Measurements from ENCODE around the gene CCBE1.
"Not testable (repeated sequence)": the region's sequence is repeated elsewhere in the genome, so short reads cannot be mapped to it uniquely, and the experiment has no call there.

The CCBE1 gene

DNA sequence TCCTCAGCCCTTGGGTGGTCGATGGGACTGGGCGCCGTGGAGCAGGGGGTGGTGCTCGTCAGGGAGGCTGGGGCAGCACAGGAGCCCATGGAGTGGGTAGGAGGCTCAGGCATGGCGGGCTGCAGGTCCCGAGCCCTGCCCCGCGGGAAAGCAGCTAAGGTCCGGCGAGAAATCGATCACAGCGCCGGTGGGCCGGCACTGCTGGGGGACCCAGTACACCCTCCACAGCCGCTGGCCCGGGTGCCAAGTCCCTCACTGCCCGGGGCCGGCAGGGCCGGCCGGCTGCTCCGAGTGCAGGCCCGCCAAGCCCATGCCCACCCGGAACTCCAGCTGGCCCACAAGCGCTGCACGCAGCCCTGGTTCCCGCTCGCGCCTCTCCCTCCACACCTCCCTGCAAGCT is 16.9 kb upstream of the CCBE1 start:
- not testable (repeated sequence) for DNase-seq

DNA sequence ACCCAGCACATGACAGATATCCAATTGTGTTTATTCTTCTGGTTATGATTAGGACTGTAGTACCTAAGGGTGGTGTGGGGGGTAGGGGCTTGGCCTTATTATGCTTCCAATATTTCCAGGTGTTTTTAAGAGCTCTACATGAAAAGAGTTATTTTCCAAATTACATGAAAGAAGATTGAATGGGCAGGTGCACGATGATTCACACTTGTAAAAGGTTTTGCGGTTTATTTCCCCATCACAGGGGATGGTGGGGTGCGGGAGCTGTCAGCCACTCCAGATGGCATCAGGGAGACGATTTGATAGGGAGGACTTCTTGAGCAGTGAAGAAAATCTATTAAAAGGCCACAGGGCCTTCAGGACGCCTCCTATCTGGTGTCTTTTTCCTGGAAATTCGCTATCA is 15.1 kb upstream of the CCBE1 start:
- DNase-seq, result no peak

DNA sequence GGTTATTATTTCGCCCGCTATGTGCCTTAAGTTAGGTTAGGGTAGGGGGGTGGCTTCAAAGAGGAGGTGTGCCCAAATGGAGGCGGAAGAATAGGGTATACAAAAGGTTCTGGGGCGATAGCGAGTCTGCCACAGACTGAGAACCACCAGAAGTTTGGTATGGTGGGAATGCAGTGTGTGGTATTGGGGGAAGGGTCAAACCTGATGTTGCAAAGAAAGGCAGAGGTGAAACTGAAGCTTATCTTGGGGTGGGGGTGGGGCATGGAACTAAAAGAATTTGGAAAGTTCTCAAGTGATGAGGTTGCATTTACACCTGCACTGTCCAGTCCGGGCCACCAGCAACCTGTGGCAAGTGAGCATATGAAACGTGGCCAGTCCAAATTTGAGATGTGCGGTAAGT is 11.8 kb upstream of the CCBE1 start:
- no peak for DNase-seq

DNA sequence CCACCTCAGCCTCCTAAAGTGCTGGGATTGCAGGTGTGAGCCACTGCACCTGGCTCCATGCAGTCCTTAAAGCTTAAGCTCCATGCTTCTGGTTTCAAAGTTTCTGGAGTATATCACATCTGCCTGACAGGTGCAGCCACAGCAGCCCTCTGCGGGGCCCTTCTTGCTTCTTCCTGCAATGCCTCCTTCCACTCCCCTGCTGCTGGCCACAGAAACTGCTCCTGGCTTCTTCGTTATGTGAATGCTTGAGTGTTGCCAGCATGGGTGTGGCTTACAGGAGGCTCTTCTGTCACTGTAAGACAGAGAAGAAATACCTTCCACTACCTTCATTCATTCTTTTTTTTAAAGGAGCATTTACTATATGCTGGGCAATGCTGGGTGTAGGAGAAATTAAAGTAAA is 10.1 kb upstream of the CCBE1 start:
- no peak for DNase-seq

DNA sequence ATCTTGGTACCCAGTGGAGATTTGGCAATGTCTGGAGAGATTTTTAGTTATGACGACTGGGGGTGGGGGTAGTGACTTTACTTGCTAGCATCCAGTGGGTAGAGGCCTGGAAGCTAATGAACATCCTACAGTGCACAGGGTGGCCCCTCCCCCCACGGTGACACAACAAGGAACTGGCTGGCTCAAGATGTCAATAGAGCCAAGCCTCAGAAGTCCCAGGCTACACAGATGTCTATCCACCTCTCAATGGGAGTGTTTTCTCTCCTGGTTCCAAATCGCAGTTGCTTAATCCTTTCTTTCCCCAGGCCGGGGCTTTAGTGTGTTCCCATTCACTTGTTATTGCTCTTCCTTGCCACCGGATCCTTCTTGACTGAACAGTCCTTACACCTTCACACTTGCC is 9.3 kb upstream of the CCBE1 start:
- DNase-seq, result no peak

DNA sequence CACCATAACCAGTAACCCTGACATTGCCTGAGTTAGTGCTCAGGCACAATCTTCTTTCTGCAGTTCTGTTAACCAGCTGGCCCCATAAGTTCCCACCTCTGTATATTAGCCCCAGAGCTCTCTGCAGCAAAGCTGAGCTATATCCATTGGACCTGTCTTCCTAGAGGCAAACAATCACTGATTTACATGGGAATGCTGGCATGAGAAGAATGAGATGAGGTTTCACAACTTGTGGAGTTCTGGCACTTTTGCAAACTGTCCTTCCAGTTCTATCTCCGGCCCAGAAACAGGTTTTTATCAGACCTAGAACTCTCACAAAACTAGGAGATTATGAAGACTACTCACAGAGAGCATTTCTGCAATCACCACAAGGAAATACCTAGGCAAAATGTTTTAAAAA is 7.9 kb upstream of the CCBE1 start:
- no peak for DNase-seq

DNA sequence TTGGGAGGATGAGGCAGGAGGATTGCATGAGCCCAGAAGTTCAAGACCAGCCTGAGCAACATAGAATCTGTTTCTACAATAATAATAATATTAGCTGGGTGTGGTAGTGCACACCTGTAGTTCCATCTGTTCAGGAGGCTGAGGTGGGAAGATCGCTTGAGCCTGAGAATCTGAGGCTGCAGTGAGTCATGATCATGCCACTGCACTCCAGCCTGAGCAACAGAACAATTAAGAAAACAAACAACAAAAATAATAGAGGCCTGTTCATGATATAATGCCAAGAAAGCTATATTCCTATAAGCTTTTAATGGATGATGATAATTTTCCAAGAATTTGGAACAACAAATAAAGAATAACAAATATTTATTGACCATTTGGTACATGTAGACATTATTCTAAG is 6.9 kb upstream of the CCBE1 start:
- DNase-seq, result no peak

DNA sequence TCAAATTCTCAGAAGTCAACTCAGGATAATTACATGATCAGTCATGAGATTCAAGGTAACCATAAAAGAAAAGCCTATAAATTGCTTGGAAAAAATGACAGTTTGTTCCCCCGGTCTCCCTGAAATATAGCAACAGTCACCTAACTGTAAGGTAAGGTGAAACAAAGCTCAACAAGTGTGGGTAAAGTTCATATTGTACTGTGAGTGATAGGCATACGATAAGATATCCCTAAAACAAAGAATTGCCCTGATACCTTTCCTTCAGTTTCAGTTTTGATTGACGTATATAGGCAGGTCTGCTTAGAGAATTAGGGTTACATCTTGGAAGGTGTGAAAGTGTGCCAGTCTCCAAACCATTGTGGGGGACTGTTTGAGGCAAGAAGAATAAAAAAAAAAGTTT is 4.0 kb upstream of the CCBE1 start:
- DNase-seq, result no peak

DNA sequence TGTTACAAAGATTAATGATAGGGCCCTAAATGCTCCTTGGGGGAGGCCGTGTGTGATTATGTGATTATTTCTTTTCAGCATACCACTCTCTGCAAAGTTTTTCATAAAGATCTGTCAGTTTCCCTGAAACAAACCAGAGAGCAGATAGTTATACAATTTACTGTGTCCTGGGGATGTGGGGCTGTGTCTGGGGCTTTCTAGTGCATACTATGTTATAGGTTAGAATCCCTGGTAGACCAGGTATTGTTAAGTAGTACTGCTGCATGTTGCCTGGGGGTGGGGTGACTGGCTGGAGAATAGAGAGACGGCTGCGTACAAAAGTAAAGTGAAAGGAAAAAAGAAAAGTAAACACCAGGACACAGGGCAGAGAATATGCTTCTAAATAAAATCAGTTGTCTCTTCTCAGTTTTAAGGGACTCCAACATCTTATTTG is 3.3 kb upstream of the CCBE1 start:
- DNase-seq, result no peak

DNA sequence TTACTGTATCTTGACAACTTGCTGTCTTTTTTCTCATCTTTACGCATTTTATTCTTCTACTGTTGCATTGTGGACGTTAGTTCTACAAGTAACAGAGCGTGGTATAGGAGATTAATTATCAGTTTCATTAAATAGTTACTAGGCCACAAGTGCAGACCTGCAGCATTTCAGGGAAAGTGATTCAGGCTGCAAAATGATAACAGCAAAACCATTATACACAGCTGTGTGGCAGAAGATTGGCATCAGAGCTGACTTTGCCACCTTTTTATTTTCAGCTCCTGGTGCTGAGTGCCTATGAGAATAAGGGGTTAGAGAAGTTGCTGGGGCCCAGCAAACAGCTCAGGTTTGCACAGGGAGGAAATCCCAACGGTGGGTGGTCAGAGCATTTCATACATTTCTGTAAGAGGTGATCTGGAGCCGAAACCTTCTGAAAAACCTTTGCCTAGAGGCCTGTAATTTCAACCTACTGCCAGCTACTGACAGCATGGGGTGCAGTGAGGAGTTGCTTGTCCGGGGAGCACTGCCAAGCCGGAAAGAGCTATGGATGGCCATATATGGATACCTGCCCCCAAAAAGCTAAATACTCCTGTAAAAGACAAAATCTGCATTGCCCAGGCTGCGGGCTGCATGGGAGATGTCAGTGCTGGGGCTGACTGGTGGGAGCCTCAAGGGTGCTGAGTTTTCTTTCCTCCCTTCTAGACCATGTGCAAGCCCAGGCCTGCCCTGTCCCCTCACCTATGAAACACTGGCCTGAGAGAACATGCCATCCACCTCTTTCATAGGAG is 2.7 kb upstream of the CCBE1 start:
- DNase-seq, result no peak

DNA sequence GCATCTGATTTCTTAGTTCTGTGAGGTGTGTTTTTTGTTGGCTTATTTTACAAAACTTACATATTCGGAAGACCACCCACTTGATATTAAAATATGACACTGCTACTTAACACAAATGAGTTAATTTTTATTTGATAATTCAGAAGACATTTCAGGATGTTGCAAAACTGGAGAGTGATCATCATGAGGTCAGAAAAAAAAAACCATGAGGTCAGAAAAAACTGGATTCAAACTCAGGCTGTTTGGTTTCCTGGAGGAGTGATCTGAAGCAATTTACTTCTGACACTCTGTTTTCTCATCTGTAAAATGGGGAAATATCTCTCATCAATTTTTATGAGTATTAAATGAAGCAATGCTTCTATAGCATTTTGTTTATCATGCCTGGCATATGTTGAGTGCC is 1.8 kb upstream of the CCBE1 start:
- DNase-seq, result no peak

DNA sequence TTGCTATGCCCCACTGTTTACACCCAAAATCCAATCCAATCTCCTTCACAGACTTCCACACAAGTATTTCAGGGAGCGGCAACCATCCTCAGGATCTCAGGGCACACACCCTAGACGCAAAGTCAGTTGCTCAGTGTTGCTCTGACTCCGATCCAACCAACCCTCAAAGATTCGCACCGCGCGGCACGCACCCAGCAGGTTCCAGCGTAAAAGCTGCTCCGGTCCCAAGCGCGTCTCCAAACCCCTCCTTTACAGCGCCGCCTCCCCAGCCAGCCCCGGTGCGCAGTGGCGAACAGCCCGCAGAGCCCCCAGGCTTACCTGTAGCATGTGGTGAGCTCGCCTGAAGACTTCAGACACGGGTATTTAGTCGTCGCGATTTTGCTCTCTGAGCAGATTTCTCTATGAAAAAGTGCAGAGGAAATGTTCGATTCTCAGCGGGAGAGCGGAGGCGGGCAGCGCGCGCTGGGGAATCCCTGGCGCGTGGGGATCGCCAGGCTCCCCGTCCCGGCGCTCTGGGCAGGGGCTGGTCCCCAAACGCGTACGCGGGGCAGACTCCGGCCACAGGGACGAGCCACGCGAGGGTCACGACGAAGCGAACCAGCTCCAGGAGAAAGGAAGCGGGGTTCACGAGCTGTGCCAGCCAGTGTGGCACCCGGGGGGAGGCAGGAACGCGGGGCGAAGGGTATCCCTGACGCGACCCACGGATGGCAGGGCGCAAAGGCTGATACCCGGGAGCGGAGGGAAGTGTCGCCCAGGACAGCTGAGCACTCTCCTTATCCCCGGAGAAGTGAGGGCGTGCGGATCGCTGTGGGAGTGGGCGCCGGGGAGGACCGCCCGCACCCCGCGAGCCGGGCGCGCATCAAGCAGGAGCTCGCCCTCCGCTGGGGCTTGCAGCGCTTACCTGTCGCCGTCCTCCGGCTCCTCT is 650 bp downstream of the CCBE1 start:
- DNase-seq, result no peak

DNA sequence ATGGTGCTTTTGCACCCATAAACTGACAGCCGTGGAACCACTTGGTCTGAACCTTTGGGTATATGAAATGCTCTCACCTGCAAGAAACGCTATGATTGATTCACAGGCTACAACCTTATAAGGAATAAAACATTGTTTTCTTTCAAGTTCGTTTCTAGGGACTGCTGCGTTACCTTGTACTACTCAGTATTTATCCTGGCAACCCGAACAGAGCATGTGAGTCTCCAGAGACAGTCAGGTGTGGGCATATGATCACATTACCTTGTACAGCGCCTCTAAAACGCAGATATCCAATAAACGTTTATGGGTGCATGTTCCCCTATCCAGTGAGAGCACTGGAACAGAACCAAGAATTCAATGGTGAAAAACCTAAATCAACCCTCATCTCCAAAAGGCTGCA is 1.7 kb downstream of the CCBE1 start:
- no peak for DNase-seq

DNA sequence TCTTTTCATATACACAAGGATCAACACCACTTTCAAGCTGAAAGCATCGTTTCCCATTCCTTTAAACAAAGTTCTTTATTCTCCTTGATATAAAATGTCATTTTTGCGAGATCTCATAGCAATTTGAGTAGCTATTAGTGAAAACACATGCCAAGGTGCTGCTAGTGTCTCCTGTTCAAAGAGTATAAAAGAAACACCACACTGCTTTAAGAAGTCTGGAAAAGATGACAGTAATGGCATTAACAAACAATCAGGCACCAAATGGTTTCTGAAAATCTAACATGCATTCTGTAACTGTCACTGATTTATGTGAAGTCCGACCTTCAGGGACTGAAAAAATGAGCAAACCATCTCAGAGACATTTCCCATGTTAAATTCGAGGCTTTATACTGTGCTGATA is 2.4 kb downstream of the CCBE1 start:
- no peak for DNase-seq

DNA sequence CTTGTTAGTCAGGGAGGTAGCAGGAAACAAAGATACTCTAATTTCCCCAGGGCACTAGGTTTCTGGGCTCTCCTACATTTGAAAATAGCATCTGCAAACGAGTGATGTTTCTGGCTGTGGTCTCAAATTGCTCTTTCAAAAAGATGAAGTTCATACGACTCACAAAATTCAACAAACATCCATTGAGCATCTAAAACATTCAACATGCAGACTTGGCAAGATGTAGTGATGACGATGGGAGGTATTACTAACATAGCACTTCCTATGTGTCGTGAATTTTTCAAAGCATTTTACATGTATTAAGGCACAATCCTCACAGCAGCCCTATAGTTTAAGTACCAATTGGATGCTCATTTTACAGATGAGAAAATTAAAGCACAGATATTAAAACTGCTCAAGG is 5.2 kb downstream of the CCBE1 start:
- no peak for DNase-seq

DNA sequence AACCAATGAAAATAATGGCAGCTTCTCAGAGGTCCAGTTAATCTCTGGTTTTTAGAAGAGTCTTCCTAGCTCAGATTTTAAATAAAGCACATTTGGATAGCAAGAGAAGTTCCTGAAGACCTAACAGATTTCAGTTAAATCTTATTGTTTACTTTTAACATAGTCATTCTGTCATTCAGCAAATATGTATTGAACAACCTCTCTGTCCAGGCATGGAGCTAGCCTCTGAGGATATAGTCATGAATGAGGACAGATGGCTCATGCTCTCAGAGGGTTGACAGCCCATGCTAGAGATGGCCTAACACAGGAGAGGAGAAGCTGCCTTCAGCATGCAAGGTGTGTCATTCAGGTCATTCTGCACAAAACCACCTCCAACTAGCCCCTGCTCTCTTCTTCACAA is 6.2 kb downstream of the CCBE1 start:
- no peak for DNase-seq

DNA sequence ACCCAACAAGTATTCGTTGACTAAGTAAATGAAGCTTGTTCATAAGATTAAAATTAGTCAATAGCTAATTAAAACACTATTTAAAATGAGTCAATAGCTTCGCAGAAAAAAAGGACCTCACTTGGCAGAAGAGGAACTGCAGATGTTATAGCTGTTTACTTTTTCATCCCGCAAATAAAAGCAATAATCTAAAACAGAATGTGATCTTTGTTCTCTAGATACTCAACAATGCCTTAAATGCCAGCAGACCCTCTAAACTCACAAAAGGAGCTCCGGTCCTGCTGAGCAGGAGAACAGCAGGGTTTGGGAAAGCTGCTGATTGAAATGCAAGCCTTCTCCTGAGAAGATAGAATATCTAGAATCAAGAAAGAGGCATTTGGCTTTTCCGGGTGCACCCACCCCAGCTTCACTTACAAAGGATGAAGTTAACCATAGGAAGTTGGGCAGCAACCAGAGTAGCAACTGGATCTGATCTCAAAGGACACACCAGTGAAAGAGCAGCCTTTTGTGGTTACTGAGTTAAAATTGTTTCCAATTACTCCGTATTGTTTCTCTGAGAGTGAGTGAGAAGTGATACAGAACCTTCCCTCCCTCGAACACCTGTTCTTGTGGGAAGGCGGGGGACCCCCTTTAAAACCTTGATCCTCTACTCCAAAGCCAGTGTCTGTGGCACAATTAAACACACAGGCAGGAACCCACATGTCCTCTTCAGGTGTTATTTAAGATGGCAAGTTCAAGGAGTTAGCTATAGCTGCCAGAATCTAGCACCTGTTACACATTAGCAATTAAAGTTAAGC is 6.8 kb downstream of the CCBE1 start:
- no peak for DNase-seq

DNA sequence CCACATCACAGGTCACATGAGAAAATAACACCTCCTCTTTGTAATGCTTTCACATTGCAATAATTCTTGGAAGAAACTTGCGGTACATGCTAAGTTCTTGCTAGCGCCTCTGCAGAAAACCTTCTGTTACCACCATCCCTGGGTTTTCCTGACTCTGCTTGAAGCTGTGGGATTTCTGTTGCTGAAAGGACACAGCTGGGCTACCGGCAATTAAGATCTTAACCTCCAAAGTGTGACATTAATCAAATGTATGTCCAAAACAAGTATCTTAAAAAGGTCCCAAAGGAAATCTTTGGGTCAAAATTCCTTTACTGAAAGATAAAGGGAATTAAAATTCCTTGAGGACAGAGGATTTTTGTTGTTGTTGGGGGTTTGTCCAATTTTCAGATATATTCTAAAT is 7.5 kb downstream of the CCBE1 start:
- no peak for DNase-seq

DNA sequence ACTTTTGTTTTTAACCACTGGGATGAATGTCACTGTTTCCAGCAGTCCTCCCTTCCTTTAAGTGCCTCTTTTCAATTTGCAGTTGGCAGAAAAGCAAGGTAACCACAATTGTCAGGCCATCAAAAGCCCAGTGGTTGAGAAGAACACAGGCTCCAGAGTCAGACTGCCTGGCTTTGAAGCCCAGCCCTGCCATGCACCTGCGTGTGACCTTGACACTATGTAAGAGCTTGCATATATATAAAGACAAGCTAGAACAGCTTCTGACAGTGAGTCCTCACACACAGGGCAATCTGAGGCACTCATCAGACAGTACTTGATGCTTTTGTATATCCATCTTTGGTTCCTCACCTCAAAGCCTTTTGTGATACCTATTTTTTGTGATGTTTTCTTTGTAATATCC is 11.0 kb downstream of the CCBE1 start:
- no peak for DNase-seq

DNA sequence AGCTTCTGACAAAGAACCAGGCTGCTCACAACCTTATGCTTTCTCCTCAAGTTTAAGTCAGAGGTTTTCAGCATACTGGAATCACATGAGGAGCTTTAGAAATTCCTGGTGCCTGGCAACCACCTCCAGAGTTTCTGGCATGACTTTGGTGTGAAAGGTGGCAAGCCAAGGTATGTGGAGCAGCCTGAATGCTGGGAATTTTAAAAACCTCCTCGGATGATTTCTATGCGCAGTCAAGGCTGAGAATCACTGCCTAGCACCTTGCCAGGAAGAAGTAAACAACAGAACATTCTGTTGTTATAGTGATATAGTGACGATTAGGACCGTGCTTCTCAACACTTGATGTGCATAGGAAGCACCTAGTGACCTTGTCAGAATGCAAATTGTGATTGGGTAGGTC is 11.7 kb downstream of the CCBE1 start:
- DNase-seq, result no peak

DNA sequence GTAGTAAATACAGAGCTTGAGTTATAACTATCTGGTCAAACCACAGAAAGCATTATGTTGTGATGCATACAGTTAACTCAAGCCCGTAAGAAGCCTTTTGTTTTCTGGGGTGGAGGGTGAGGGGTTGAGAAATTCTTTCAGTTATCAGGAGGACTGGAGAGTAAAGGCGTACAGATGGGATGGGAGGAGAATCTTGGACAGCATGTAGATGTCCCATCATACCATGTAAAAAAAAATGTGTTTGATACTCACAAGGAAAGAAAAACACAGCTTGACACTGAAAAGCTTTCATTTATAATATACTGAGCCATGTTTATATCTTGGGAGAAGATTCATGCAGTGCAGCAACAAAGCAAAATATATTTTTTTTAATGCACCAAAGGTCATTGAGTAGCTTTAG is 12.4 kb downstream of the CCBE1 start:
- DNase-seq, result no peak

DNA sequence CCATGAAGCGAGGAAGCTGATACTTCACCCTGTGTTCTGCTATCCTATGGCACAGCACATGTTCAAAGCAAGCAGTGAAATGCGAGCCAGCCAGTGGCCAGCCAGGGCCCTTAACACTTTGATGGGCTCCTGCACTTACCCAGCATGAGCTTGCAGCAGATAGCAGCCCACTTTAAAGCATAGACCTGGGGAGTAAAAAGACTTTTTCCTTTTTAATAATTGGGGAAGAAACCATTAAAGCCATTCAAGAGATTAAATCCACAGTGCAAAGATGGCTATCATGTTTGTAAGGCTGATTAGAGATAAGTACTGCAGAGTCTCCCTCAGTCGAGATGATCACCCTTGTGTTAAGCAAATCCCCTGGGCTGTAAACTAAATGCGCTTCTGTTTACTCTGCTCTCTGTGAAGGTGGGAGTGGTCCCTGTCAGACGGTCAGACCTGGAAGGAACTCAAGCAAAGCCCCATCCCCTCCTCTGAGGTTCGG is 15.7 kb downstream of the CCBE1 start:
- no peak for DNase-seq

DNA sequence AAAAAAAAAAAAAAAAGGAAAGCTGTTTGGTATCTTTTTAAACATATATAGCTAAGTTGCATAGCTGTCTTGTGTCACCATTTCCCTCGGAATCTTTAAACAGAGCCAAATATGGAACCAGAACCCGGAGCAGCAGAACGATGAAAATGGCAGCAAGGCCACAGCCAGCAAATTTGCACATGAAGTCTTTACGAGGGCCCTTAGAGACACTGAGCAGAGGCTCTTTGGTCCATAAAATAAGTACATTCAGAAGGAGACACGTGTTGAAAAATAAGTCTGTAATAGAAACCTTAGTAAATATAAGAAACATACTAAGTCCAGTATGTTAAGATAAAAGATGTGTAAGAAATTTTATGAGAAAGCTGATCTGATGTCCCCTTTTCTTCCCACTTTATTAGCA is 16.2 kb downstream of the CCBE1 start:
- DNase-seq, result no peak

All from NCI-H446 (cell line).